ENCODE data around the gene EIF4E2. TPM values are rescaled to one million over a fixed set of nuclear protein-coding genes. Genes with fewer than 3 reads are reported as not detected.

The EIF4E2 gene
- total RNA-seq, 4 donors from 2014 or later = 29.2 to 44.7 (median 34.6) TPM

- intact Hi-C loops (cut with DNase I; ENCODE audit: low total_unique reads) = no loop called here
- 78 to 95% methylated on average over 7 of the region's 7 CpGs for WGBS, 2 donors
- no peak overlapping the region for H3K4me3 ChIP-seq (ENCODE audit: low read depth, poor library complexity, severe bottlenecking)
- TF ChIP-seq POLR2A (IDR thresholded peaks at IDR 0.05) = no peak
- no peak for TF ChIP-seq CTCF (IDR thresholded peaks at IDR 0.05)
- DNase-seq (ENCODE audit: low spot score in 2 of 2) = no peak
These were observed 47.0 kb downstream of the EIF4E2 start for GRCh38 chr2:232597362-232598079.

GRCh38 chr2:232598293-232598692, 47.8 kb downstream of the EIF4E2 start:
- intact Hi-C loops (cut with DNase I; ENCODE audit: low total_unique reads) = no loop called here
- 73 to 78% methylated on average over 4 of the region's 4 CpGs for WGBS, 2 donors
- TF ChIP-seq POLR2A (IDR thresholded peaks at IDR 0.05) = no peak
- no peak for TF ChIP-seq CTCF (IDR thresholded peaks at IDR 0.05)
- DNase-seq (ENCODE audit: low spot score in 2 of 2) = no peak
- no peak overlapping the region for H3K4me3 ChIP-seq (ENCODE audit: low read depth, poor library complexity, severe bottlenecking)

GRCh38 chr2:232600053-232600773, 49.7 kb downstream of the EIF4E2 start:
- DNase-seq (ENCODE audit: low spot score in 2 of 2) = no peak
- 87 to 90% methylated on average over 13 to 14 of the region's 17 CpGs for WGBS, 2 donors
- no peak overlapping the region for H3K4me3 ChIP-seq (ENCODE audit: low read depth, poor library complexity, severe bottlenecking)
- intact Hi-C loops (cut with DNase I; ENCODE audit: low total_unique reads) = no loop called here
- no peak for TF ChIP-seq POLR2A (IDR thresholded peaks at IDR 0.05)
- TF ChIP-seq CTCF (IDR thresholded peaks at IDR 0.05) = no peak

GRCh38 chr2:232603283-232603682, 52.8 kb downstream of the EIF4E2 start:
- no peak for TF ChIP-seq CTCF (IDR thresholded peaks at IDR 0.05)
- no peak for TF ChIP-seq POLR2A (IDR thresholded peaks at IDR 0.05)
- intact Hi-C loops (cut with DNase I; ENCODE audit: low total_unique reads) = no loop called here
- WGBS, 2 donors = 61 to 79% methylated on average over 3 of the region's 3 CpGs
- DNase-seq (ENCODE audit: low spot score in 2 of 2) = no peak
- no peak overlapping the region for H3K4me3 ChIP-seq (ENCODE audit: low read depth, poor library complexity, severe bottlenecking)

GRCh38 chr2:232604535-232604934, 54.0 kb downstream of the EIF4E2 start:
- 92 to 96% methylated on average over 10 of the region's 10 CpGs for WGBS, 2 donors
- intact Hi-C loops (cut with DNase I; ENCODE audit: low total_unique reads) = no loop called here
- TF ChIP-seq POLR2A (IDR thresholded peaks at IDR 0.05) (no peak), CTCF (IDR thresholded peaks at IDR 0.05) (no peak)

More at GRCh38 chr2:232604535-232604934, 54.0 kb downstream of the EIF4E2 start:
- H3K4me3 ChIP-seq (ENCODE audit: low read depth, poor library complexity, severe bottlenecking) = no peak overlapping the region
- DNase-seq (ENCODE audit: low spot score in 2 of 2) = no peak
